SKM-1 treated with dmso at 0.1 percent for 144 hours (cell line): ENCODE measurements around the gene NTM.

Experiments
- DNase-seq: peaks from one replicate; lab custom pipeline; 2025; ENCODE audit not compliant: unreplicated experiment; lab: John Stamatoyannopoulos, UW

The NTM gene

GRCh38 chr11:131682373-131683015 is 312.1 kb downstream of the NTM start:
- no peak for DNase-seq

DNA sequence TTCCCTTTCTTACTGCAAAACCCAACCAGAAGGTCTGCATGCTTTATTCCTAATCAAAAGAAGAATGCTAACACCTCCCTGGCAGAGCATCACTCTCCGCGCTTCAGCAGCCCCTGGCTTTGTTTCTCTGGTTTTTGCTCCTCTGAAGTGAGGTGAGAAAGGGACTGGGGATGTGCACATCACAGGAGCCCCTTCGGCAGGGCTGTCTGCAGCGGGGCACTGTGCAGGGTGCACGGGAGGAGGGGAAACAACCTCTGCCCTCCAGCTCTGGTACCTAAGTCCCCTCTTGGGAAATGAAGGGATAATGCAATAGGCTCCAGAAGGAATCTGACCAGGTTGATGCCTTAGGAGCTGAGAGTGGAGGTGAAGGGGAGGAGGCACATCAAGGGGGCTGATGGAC is 312.7 kb downstream of the NTM start:
- no peak for DNase-seq

DNA sequence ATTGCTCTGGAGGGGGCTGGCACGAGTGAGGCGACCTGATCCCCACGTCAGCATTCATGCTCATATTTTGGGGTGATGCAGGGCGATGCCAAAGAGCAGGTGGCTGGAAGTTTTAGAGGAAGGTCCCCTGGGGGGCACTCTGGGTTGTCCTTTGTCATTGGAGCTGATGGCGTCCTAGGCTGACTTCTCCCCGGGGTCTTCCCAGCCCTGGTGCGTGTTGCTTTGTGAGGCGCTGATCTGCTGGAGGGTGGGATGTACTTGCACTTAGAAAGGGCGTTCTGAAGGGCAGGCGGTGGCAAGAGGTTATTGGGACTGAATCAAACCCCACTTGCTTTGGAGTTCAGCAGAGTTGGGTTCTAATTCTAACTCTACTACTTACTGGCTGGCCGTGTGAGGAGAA is 313.3 kb downstream of the NTM start:
- DNase-seq: no peak

DNA sequence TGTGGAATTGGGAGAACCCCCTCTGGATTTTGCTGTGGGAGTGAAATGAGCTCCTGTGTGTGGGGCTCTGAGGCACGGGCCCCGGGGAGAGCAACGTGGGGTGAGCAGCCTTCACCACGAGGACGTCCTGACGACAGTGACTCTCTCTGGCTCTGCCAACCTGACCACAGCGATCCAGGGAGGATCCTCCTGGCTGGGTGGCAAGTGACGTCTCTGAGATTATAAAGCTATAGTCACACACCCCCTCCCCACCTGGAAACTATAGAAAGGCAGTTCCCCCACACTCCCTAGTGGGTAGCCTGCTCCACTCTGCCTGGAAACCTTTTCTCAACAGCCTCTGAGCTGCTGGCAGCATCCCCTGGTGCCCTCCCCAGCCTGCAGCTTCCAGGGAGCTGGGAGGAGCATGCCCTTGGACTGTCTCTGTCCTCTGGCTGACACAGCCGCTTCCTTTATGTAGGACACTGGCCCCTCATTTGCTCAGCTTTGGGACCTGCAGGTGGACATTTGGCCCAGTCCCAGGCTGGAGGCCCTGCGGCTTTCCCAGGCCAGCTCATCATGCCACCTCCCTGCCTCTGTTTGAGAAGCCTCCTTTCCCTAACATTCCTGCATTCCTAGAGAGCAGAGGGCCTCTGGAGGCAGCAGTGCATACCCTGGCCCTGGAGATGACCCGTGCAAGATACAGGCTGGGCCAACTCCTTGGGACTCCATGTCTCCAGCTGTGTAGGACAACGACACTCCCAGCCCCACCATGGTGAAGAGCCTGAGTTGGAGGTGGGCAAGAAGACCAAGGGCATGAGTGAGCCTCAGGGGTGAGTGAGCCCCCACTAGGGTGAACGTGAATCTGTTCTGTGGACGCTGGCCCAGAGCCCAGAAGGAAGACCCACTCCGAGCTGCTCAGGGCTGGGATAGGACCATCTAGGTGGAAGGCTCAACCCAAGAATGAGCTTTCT is 314.0 kb downstream of the NTM start:
- no peak for DNase-seq

DNA sequence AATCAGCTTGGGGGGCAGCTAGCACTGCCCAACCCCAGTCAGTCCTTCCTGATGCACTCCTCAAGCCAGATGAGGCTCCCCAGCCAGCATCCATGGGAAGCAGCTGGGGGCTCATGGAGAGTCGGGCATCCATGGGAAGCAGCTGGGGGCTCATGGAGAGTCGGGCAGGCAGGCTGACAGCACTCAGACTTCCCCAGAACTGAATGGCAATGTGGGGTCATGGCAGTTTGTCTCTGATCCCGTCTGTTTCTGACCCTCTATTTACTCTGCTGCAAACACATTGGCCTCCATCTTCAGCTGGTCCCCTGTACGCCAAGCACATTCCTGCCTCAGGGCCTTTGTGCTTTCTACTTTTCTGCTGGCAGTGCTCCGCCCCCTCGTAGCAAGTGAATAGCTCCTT is 314.8 kb downstream of the NTM start:
- DNase-seq: no peak

DNA sequence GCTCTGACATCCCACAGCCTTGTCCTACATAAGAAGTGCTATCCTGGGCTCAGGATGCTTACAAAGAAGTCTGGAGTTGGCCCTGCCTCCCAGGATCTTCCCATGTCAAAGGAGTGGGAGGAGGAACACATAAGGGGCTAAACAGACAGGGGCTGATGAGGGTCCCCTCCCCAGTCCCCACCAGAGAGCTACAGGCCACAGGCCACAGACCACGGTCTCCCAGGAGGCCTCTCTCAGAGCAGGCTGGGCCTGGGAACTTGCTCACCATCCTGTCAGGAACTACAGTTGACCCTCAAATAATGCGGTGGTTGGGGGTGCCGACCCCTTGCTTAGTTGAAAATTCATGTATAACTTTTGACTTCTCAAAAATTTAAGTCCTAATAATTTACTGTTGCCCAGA is 315.5 kb downstream of the NTM start:
- no peak for DNase-seq

DNA sequence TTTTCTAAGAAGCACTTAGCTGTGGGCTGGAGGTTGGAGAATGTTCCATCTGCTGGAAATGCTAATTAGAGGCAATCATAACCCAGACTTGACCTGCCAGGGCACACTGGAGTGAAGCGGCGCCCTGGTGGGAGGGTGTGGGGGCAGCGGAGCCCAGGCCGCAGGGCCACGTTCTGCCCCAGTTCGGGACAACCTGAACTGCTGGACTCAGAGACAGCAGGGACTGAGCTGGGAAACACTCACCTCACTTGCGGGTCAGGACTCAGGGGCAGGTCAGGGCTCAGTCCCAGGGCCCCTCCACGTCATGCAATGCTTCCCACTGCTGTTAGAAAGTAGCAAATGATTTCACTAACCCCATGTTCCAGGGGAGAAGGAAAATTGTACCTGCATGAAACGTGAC is 316.4 kb downstream of the NTM start:
- DNase-seq: no peak

- DNase-seq: no peak
Observed at GRCh38 chr11:131687291-131688047, 317.1 kb downstream of the NTM start.

- peak; percentile 15 for DNase-seq
Observed at GRCh38 chr11:131688048-131688693, 317.8 kb downstream of the NTM start.

- DNase-seq: no peak
Observed at GRCh38 chr11:131689049-131689925, 318.9 kb downstream of the NTM start.

DNA sequence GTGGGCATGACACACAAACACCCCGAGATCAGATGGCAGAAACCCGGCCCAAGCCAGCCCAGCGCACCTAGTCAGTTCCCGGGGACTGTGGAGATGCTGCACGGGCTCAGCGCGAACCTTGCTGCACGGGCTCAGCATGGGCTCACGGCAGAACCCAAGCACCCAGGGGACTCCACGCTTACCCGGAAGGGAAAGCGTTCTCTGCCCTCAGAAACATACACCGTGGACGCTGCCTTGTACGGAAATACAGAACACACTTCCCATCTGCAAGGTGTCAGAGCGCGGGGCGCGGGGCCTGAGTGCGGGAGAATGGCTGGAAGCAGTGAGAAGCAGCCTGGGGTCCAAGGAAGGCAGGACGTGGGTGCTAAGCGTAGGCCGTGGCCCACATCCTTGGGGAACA is 319.9 kb downstream of the NTM start:
- no peak for DNase-seq

- DNase-seq: no peak
Observed at GRCh38 chr11:131690776-131691175, 320.4 kb downstream of the NTM start.

GRCh38 chr11:131691181-131692041 is 321.0 kb downstream of the NTM start:
- no peak for DNase-seq

GRCh38 chr11:131692151-131692550 is 321.7 kb downstream of the NTM start:
- DNase-seq: no peak

GRCh38 chr11:131692961-131693360 is 322.5 kb downstream of the NTM start:
- no peak for DNase-seq

GRCh38 chr11:131693756-131694155 is 323.3 kb downstream of the NTM start:
- DNase-seq: no peak

GRCh38 chr11:131694526-131695424 is 324.4 kb downstream of the NTM start:
- peak; percentile 19 for DNase-seq

GRCh38 chr11:131695889-131696429 is 325.5 kb downstream of the NTM start:
- DNase-seq: no peak
